Gastroesophageal sphincter (tissue), 4 donors: Measurements from ENCODE around the gene TUBGCP6. TPM values are rescaled to one million over a fixed set of nuclear protein-coding genes. Genes with fewer than 3 reads are reported as not detected.

Experiments used
- ATAC-seq: fragments of 150-250 bp; one replicate; pipeline ENCODE4 v1.9.1; 2016; ENCODE audit warnings: mild to moderate bottlenecking, moderate library complexity
- H3K27ac ChIP-seq, 4 donors: fragments of 200-600 bp; sonication (generic) in 3 of 4; 1 replicate in 3 of 4; 2 replicates in 1 of 4; pipeline ENCODE4 v1.5.1; 2016 to 2019
- H3K27me3 ChIP-seq: fragments of 200-600 bp; sonication (generic); one replicate; pipeline ENCODE4 v1.5.1; 2019
- H3K36me3 ChIP-seq, 2 donors: fragments of 200-600 bp; sonication (generic); one replicate each; pipeline ENCODE4 v1.5.1; 2019; ENCODE audit warnings: control low read depth in 1 of 2
- H3K4me1 ChIP-seq, 3 donors: fragments of 200-600 bp; sonication (generic); 1 replicate in 2 of 3; 2 replicates in 1 of 3; pipeline ENCODE4 v1.5.1; 2016 to 2019; ENCODE audit warnings: control low read depth in 2 of 3
- H3K4me3 ChIP-seq, 2 donors: fragments of 200-600 bp; sonication (generic); one replicate each; pipeline ENCODE4 v1.5.1; 2019; ENCODE audit warnings: mild to moderate bottlenecking in 1 of 2, moderate library complexity in 1 of 2
- H3K9me3 ChIP-seq, 3 donors: fragments of 200-600 bp; sonication (generic); one replicate each; pipeline ENCODE4 v1.5.1; 2017 to 2019; ENCODE audit warnings: control low read depth in 2 of 3
- EP300 ChIP-seq: sonication (generic); formaldehyde crosslinking; IDR thresholded peaks from one replicate; pipeline ENCODE4 v1.6.1; 2017; ENCODE audit warnings: antibody characterized with exemption, mild to moderate bottlenecking
- POLR2A ChIP-seq, 2 donors: fragments of 450-650 bp; IDR thresholded peaks; one replicate each; pipeline ENCODE4 v1.6.1; 2017; ENCODE audit warnings: antibody characterized with exemption in 2 of 2, mild to moderate bottlenecking in 2 of 2, moderate library complexity in 1 of 2
- POLR2AphosphoS5 ChIP-seq: sonication (generic); formaldehyde crosslinking; IDR thresholded peaks from one replicate; pipeline ENCODE4 v1.6.1; 2017; ENCODE audit warnings: antibody characterized with exemption
- WGBS, 2 donors: methylation state at CpG; one replicate each; pipeline ENCODE4 v1.1.5; 2018; ENCODE audit warnings: low coverage in 1 of 2; 5-methylcytosine and 5-hydroxymethylcytosine counted together
- total RNA-seq, 4 donors: library from RNA; depleted of rRNA; stranded (reverse); fragments of >200 nt; gene quantifications; one replicate each; pipeline ENCODE4 v1.1.0, GENCODE V29; 2016
- TF ChIP-seq, protein P1 (sequence below), 4 experiments: fragments of 200-600 bp in 2 of 4; fragments of 450-650 bp in 2 of 4; sonication (generic) in 1 of 4; IDR thresholded peaks; one replicate each; pipeline ENCODE4 v1.5.1; 2017 to 2019; ENCODE audit warnings: antibody characterized with exemption in 4 of 4, mild to moderate bottlenecking in 2 of 4, moderate library complexity in 2 of 4

The TUBGCP6 gene
- total RNA-seq, 4 donors from 2014 or later: 26.1 to 48.3 (median 37.4) TPM

- 76% methylated on average over 3 of the region's 45 CpGs; no CpG with 5 or more reads in 1 of the 2 donors for WGBS, 2 donors
- H3K4me3 ChIP-seq: no peak overlapping the region
- ATAC-seq: no peak
- peaks cover 0 to 17% (median 0%) of the 10 kb centered on the region in 3 donors for H3K4me1 ChIP-seq
- TF ChIP-seq POLR2A (IDR thresholded peaks at IDR 0.05) (no peak), EP300 (no peak)
- no peak overlapping the region for H3K27ac ChIP-seq
- H3K9me3 ChIP-seq: no peaks in the 10 kb centered on the region
- no peaks in the 10 kb centered on the region for H3K27me3 ChIP-seq
- peaks cover 0 to 97% of the 10 kb centered on the region in 2 donors for H3K36me3 ChIP-seq
Measured at GRCh38 chr22:50220603-50221409, 24.0 kb downstream of the TUBGCP6 start.

- no CpG with 5 or more reads among the region's 25 CpGs for WGBS, 2 donors
- H3K27ac ChIP-seq: peak overlapping the region in 1 of 4 donors; percentile 51
Measured at GRCh38 chr22:50219800-50220602, 24.8 kb downstream of the TUBGCP6 start.

GRCh38 chr22:50218996-50219727 is 25.7 kb downstream of the TUBGCP6 start:
- TF ChIP-seq, protein P1, sequence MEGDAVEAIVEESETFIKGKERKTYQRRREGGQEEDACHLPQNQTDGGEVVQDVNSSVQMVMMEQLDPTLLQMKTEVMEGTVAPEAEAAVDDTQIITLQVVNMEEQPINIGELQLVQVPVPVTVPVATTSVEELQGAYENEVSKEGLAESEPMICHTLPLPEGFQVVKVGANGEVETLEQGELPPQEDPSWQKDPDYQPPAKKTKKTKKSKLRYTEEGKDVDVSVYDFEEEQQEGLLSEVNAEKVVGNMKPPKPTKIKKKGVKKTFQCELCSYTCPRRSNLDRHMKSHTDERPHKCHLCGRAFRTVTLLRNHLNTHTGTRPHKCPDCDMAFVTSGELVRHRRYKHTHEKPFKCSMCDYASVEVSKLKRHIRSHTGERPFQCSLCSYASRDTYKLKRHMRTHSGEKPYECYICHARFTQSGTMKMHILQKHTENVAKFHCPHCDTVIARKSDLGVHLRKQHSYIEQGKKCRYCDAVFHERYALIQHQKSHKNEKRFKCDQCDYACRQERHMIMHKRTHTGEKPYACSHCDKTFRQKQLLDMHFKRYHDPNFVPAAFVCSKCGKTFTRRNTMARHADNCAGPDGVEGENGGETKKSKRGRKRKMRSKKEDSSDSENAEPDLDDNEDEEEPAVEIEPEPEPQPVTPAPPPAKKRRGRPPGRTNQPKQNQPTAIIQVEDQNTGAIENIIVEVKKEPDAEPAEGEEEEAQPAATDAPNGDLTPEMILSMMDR (IDR thresholded peaks at IDR 0.05): no peak
- no peak for TF ChIP-seq EP300
- no peak for TF ChIP-seq POLR2A (IDR thresholded peaks at IDR 0.05)
- TF ChIP-seq POLR2AphosphoS5: peak; percentile 62
- 28% methylated on average over 4 of the region's 42 CpGs; no CpG with 5 or more reads in 1 of the 2 donors for WGBS, 2 donors
- Histone ChIP-seq H3K9me3 (no peaks in the 10 kb centered on the region), H3K4me3 (no peak overlapping the region), H3K36me3 (peaks cover 0 to 97% of the 10 kb centered on the region in 2 donors), H3K4me1 (peaks cover 0 to 24% (median 0%) of the 10 kb centered on the region in 3 donors), H3K27ac (peak overlapping the region in 1 of 4 donors; percentile 51), H3K27me3 (no peaks in the 10 kb centered on the region)
- ATAC-seq: peak; percentile 84

More at GRCh38 chr22:50219800-50220602, 24.8 kb downstream of the TUBGCP6 start:
- ATAC-seq: no peak
- no peak overlapping the region for H3K4me3 ChIP-seq
- peaks cover 0 to 24% (median 0%) of the 10 kb centered on the region in 3 donors for H3K4me1 ChIP-seq
- no peak for TF ChIP-seq POLR2AphosphoS5
- TF ChIP-seq, protein P1 (IDR thresholded peaks at IDR 0.05): no peak
- no peak for TF ChIP-seq POLR2A (IDR thresholded peaks at IDR 0.05)
- TF ChIP-seq EP300: no peak
- peaks cover 0 to 97% of the 10 kb centered on the region in 2 donors for H3K36me3 ChIP-seq
- no peaks in the 10 kb centered on the region for H3K9me3 ChIP-seq
- no peaks in the 10 kb centered on the region for H3K27me3 ChIP-seq

GRCh38 chr22:50218153-50218995 is 26.4 kb downstream of the TUBGCP6 start:
- TF ChIP-seq POLR2A (IDR thresholded peaks at IDR 0.05) (no peak), POLR2AphosphoS5 (no peak)
- TF ChIP-seq, protein P1 (IDR thresholded peaks at IDR 0.05): no peak
- peaks cover 0 to 24% (median 0%) of the 10 kb centered on the region in 3 donors for H3K4me1 ChIP-seq
- H3K4me3 ChIP-seq: no peak overlapping the region
- no peak overlapping the region for H3K27ac ChIP-seq
- no peaks in the 10 kb centered on the region for H3K9me3 ChIP-seq
- no peaks in the 10 kb centered on the region for H3K27me3 ChIP-seq
- WGBS, 2 donors: 80% methylated on average over 1 of the region's 43 CpGs; no CpG with 5 or more reads in 1 of the 2 donors
- H3K36me3 ChIP-seq: peaks cover 0 to 97% of the 10 kb centered on the region in 2 donors
- no peak for ATAC-seq
